ENCODE measurements around the gene PCDH9. TPM values are rescaled to one million over a fixed set of nuclear protein-coding genes. Genes with fewer than 3 reads are reported as not detected.

PCDH9 gene
- total RNA-seq, 4 donors from 2014 or later, result 0.64 to 1.1 (median 0.82) TPM

GRCh38 chr13:67224148-67224846 is 5.8 kb downstream of the PCDH9 start:
- WGBS, result 17% methylated on average over 9 of the region's 9 CpGs
- no peak overlapping the region for H3K27ac ChIP-seq
- no peak for TF ChIP-seq EP300 (IDR thresholded peaks at IDR 0.05)
- TF ChIP-seq POLR2AphosphoS5 (IDR thresholded peaks at IDR 0.05), result no peak
- TF ChIP-seq POLR2A (IDR thresholded peaks at IDR 0.05), result no peak
- TF ChIP-seq CTCF (IDR thresholded peaks at IDR 0.05), result peak; percentile 41 to 44
- no peak overlapping the region for H3K4me3 ChIP-seq
- peaks cover 6% of the 10 kb centered on the region for H3K4me1 ChIP-seq
- no peaks in the 10 kb centered on the region for H3K36me3 ChIP-seq
- peaks cover 16% of the 10 kb centered on the region for H3K27me3 ChIP-seq
- H3K9me3 ChIP-seq, result no peaks in the 10 kb centered on the region
- DNase-seq (ENCODE audit: low spot score in 2 of 2), result peak; percentile 69 to 85

DNA sequence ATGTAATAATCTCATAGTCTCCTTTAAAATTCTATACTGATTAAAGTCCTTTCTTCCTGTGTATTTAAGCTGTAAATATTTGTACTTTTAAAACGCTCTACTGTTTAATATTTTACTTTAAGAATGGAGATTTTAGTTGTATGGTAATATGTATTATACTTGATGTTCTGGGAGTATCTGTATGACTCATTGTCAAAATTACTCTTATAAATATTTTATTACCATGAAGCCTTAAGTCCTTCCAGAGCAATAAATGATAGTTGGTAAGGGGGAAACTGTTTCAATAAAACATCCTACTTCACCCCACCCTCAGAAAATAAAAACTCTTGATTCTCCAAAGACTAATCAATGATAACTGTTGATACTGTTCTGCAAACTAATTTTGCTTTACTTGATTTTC is 6.4 kb downstream of the PCDH9 start:
- 61% methylated on average over 1 of the region's 1 CpG for WGBS
- no peak overlapping the region for H3K4me3 ChIP-seq
- no peak for DNase-seq (ENCODE audit: low spot score in 2 of 2)

GRCh38 chr13:67223024-67223423 is 7.1 kb downstream of the PCDH9 start:
- Histone ChIP-seq H3K36me3 (no peaks in the 10 kb centered on the region), H3K4me1 (no peaks in the 10 kb centered on the region), H3K27me3 (peaks cover 8% of the 10 kb centered on the region), H3K4me3 (no peak overlapping the region), H3K27ac (no peak overlapping the region), H3K9me3 (no peaks in the 10 kb centered on the region)
- TF ChIP-seq POLR2AphosphoS5 (IDR thresholded peaks at IDR 0.05) (no peak), CTCF (IDR thresholded peaks at IDR 0.05) (no peak), EP300 (IDR thresholded peaks at IDR 0.05) (no peak), POLR2A (IDR thresholded peaks at IDR 0.05) (no peak)
- WGBS, result 63% methylated on average over 2 of the region's 2 CpGs
- no peak for DNase-seq (ENCODE audit: low spot score in 2 of 2)

More for the DNA sequence above, 6.4 kb downstream of the PCDH9 start:
- TF ChIP-seq CTCF (IDR thresholded peaks at IDR 0.05) (no peak), POLR2AphosphoS5 (IDR thresholded peaks at IDR 0.05) (no peak), POLR2A (IDR thresholded peaks at IDR 0.05) (no peak), EP300 (IDR thresholded peaks at IDR 0.05) (no peak)
- H3K36me3 ChIP-seq, result no peaks in the 10 kb centered on the region
- H3K9me3 ChIP-seq, result no peaks in the 10 kb centered on the region
- peaks cover 15% of the 10 kb centered on the region for H3K27me3 ChIP-seq
- H3K4me1 ChIP-seq, result peaks cover under 1% of the 10 kb centered on the region
- H3K27ac ChIP-seq, result no peak overlapping the region

GRCh38 chr13:67221630-67222226 is 8.4 kb downstream of the PCDH9 start:
- Histone ChIP-seq H3K27me3 (no peaks in the 10 kb centered on the region), H3K27ac (no peak overlapping the region), H3K4me1 (no peaks in the 10 kb centered on the region), H3K9me3 (no peaks in the 10 kb centered on the region), H3K36me3 (no peaks in the 10 kb centered on the region), H3K4me3 (no peak overlapping the region)
- no peak for DNase-seq (ENCODE audit: low spot score in 2 of 2)
- WGBS, result 56% methylated on average over 3 of the region's 3 CpGs
- TF ChIP-seq POLR2A (IDR thresholded peaks at IDR 0.05), result no peak
- TF ChIP-seq POLR2AphosphoS5 (IDR thresholded peaks at IDR 0.05), result no peak
- no peak for TF ChIP-seq CTCF (IDR thresholded peaks at IDR 0.05)
- TF ChIP-seq EP300 (IDR thresholded peaks at IDR 0.05), result no peak

GRCh38 chr13:67219113-67219512 is 11.0 kb downstream of the PCDH9 start:
- no peak overlapping the region for H3K27ac ChIP-seq
- WGBS, result 91% methylated on average over 1 of the region's 1 CpG
- H3K9me3 ChIP-seq, result no peaks in the 10 kb centered on the region
- H3K36me3 ChIP-seq, result no peaks in the 10 kb centered on the region
- DNase-seq (ENCODE audit: low spot score in 2 of 2), result no peak
- no peaks in the 10 kb centered on the region for H3K27me3 ChIP-seq
- H3K4me1 ChIP-seq, result no peaks in the 10 kb centered on the region
- no peak overlapping the region for H3K4me3 ChIP-seq
- no peak for TF ChIP-seq CTCF (IDR thresholded peaks at IDR 0.05)
- no peak for TF ChIP-seq POLR2A (IDR thresholded peaks at IDR 0.05)
- TF ChIP-seq POLR2AphosphoS5 (IDR thresholded peaks at IDR 0.05), result no peak

Data from suprapubic skin (tissue), 4 donors.